IMR-90 (cell line): Measurements from ENCODE around the gene ZNF609. TPM values are rescaled to one million over a fixed set of nuclear protein-coding genes. Genes with fewer than 3 reads are reported as not detected.
A peak's percentile ranks its signal among the peaks of the same experiment; 100 is the strongest.

ENCODE experiments used
- ATAC-seq: fragments of 200-7000 bp; cut with Tn5 transposase; 2 replicates; pipeline ENCODE4 v1.9.1; 2020; ENCODE audit warnings: low read depth, mild to moderate bottlenecking, moderate library complexity
- BruUV-seq: library from RNA; stranded (reverse); fragments of 400-500 nt; replicated peaks from 2 replicates; lab custom pipeline; 2021; lab: Mats Ljungman, UMichigan
- CTCF ChIA-PET: fragments of 300-600 bp; formaldehyde crosslinking; extraction: SDS; loops from one replicate; lab custom pipeline; 2021; ENCODE audit warnings: antibody characterized with exemption; lab: Yijun Ruan, JAX
- POLR2A ChIA-PET: fragments of 300-600 bp; sonication (Branson Sonifier 250); formaldehyde crosslinking; loops from one replicate; lab custom pipeline; 2022; ENCODE audit warnings: antibody characterized with exemption; ENCODE audit not compliant: unreplicated experiment; lab: Charles Lee
- DNase-seq: peaks from one replicate; pipeline ENCODE4 v3.0.0; 2013
- H2AFZ ChIP-seq: replicated peaks from 2 replicates; pipeline ENCODE3; 2013; ENCODE audit warnings: low read length, mild to moderate bottlenecking; ENCODE audit not compliant: poor library complexity
- H2AK5ac ChIP-seq: 2 replicates; pipeline ENCODE4 v1.6.1; 2013; ENCODE audit warnings: low read depth, low read length, inconsistent platforms
- H2AK9ac ChIP-seq: replicated peaks from 2 replicates; pipeline ENCODE3; 2013; ENCODE audit warnings: mild to moderate bottlenecking, low read depth, low read length, moderate library complexity; ENCODE audit not compliant: poor library complexity
- H2BK120ac ChIP-seq: 2 replicates; pipeline ENCODE4 v1.6.1; 2013; ENCODE audit warnings: low read depth, low read length, inconsistent platforms
- H2BK15ac ChIP-seq: 3 replicates; pipeline ENCODE4 v1.6.1; 2013; ENCODE audit warnings: low read depth, low read length, inconsistent platforms
- H2BK20ac ChIP-seq: 2 replicates; pipeline ENCODE4 v1.6.1; 2013; ENCODE audit warnings: low read depth, mild to moderate bottlenecking, inconsistent platforms, low read length, moderate library complexity
- H2BK5ac ChIP-seq: 2 replicates; pipeline ENCODE4 v1.6.1; 2013; ENCODE audit warnings: mild to moderate bottlenecking, low read depth, low read length, inconsistent platforms; ENCODE audit not compliant: poor library complexity, severe bottlenecking
- H3K14ac ChIP-seq: replicated peaks from 2 replicates; pipeline ENCODE4 v1.6.1; 2013; ENCODE audit warnings: low read depth, low read length, inconsistent platforms
- H3K18ac ChIP-seq: 2 replicates; pipeline ENCODE4 v1.6.1; 2013; ENCODE audit warnings: low read depth, low read length, control low read depth
- H3K23ac ChIP-seq: 2 replicates; pipeline ENCODE4 v1.6.1; 2013; ENCODE audit warnings: low read depth, low read length, inconsistent platforms
- H3K27ac ChIP-seq: 2 replicates; pipeline ENCODE4 v1.5.1; 2013; ENCODE audit warnings: mild to moderate bottlenecking, control low read depth, low read length; ENCODE audit not compliant: insufficient read depth
- H3K27me3 ChIP-seq: 2 replicates; pipeline ENCODE4 v1.6.1; 2013; ENCODE audit warnings: low read length; ENCODE audit not compliant: control insufficient read depth, insufficient read depth
- H3K36me3 ChIP-seq: 2 replicates; pipeline ENCODE4 v1.6.1; 2013; ENCODE audit warnings: low read length, mixed read lengths; ENCODE audit not compliant: control insufficient read depth, insufficient read depth
- H3K4ac ChIP-seq: 2 replicates; pipeline ENCODE4 v1.6.1; 2013; ENCODE audit warnings: low read depth, low read length, inconsistent platforms
- H3K4me1 ChIP-seq: 2 replicates; pipeline ENCODE4 v1.6.1; 2013; ENCODE audit warnings: low read length, mixed read lengths; ENCODE audit not compliant: control insufficient read depth, insufficient read depth
- H3K4me2 ChIP-seq: 2 replicates; pipeline ENCODE4 v1.6.1; 2013; ENCODE audit warnings: low read depth, mild to moderate bottlenecking, control low read depth, low read length, moderate library complexity
- H3K4me3 ChIP-seq: 2 replicates; pipeline ENCODE4 v1.5.1; 2013; ENCODE audit warnings: low read depth, mild to moderate bottlenecking, control low read depth, low read length, moderate library complexity; ENCODE audit not compliant: insufficient read depth
- H3K56ac ChIP-seq: 2 replicates; pipeline ENCODE4 v1.6.1; 2013; ENCODE audit warnings: low read length, inconsistent platforms; ENCODE audit not compliant: insufficient read depth; ENCODE audit errors: extremely low read depth
- H3K79me1 ChIP-seq, 2 experiments: 2 replicates each; pipeline ENCODE4 v1.6.1; 2013; ENCODE audit warnings: low read length in 2 of 2, inconsistent platforms in 1 of 2, low read depth in 1 of 2
- H3K9ac ChIP-seq: 2 replicates; pipeline ENCODE4 v1.6.1; 2013; ENCODE audit warnings: low read depth, low read length, control low read depth
- H3K9me1 ChIP-seq: 2 replicates; pipeline ENCODE4 v1.6.1; 2013; ENCODE audit warnings: low read length, inconsistent platforms; ENCODE audit not compliant: insufficient read depth
- H3K9me3 ChIP-seq: 2 replicates; pipeline ENCODE4 v1.6.1; 2013; ENCODE audit warnings: low read length; ENCODE audit not compliant: control insufficient read depth, insufficient read depth
- H4K20me1 ChIP-seq: 2 replicates; pipeline ENCODE4 v1.6.1; 2013; ENCODE audit warnings: low read length, inconsistent platforms; ENCODE audit not compliant: insufficient read depth
- H4K5ac ChIP-seq: 2 replicates; pipeline ENCODE4 v1.6.1; 2013; ENCODE audit warnings: mild to moderate bottlenecking, low read depth, low read length, control low read depth
- H4K8ac ChIP-seq, 2 experiments: 2 replicates each; pipeline ENCODE4 v1.6.1; 2013; ENCODE audit warnings: low read depth in 2 of 2, low read length in 2 of 2, control low read depth in 1 of 2, inconsistent platforms in 1 of 2
- H4K91ac ChIP-seq: 2 replicates; pipeline ENCODE4 v1.6.1; 2013; ENCODE audit warnings: low read depth, low read length, inconsistent platforms; ENCODE audit not compliant: insufficient read depth
- CEBPB ChIP-seq: IDR thresholded peaks from 2 replicates; pipeline ENCODE4 v1.6.1; 2012; ENCODE audit warnings: low read depth, low read length, improper control_type of control experiment
- CHD1 ChIP-seq: IDR thresholded peaks from 2 replicates; pipeline ENCODE4 v1.6.1; 2012; ENCODE audit warnings: low read depth, low read length, improper control_type of control experiment
- FOS ChIP-seq: fragments of 150-350 bp; IDR thresholded peaks from 2 replicates; pipeline ENCODE4 v1.6.1; 2016; ENCODE audit warnings: low read depth, low read length
- MAFK ChIP-seq: IDR thresholded peaks from 2 replicates; pipeline ENCODE4 v1.6.1; 2012; ENCODE audit warnings: low read depth, low read length, improper control_type of control experiment
- MXI1 ChIP-seq: IDR thresholded peaks from 2 replicates; pipeline ENCODE4 v1.6.1; 2012; ENCODE audit warnings: low read depth, mild to moderate bottlenecking, low read length, moderate library complexity, borderline replicate concordance
- NFE2L2 ChIP-seq: fragments of 150-350 bp; IDR thresholded peaks from 2 replicates; pipeline ENCODE4 v1.6.1; 2016; ENCODE audit warnings: low read depth, mild to moderate bottlenecking, low read length
- POLR2A ChIP-seq: IDR thresholded peaks from 2 replicates; pipeline ENCODE4 v1.6.1; 2012; ENCODE audit warnings: mild to moderate bottlenecking, low read depth, low read length
- SMC3 ChIP-seq: fragments of 150-350 bp; IDR thresholded peaks from 2 replicates; pipeline ENCODE4 v1.6.1; 2016; ENCODE audit warnings: low read depth, mild to moderate bottlenecking, antibody characterized with exemption, low read length, moderate library complexity
- WGBS, 2 experiments: methylation state at CpG; one replicate each; pipeline versions ENCODE4 v1.1.5 to v1.1.7; 2013; ENCODE audit warnings: missing lambda C conversion rate in 2 of 2; ENCODE audit not compliant: insufficient read length in 1 of 2; ENCODE audit errors: extremely low coverage in 2 of 2; 5-methylcytosine and 5-hydroxymethylcytosine counted together
- dilution Hi-C: fragments of 300-500 bp; cut with HindIII; formaldehyde crosslinking; loops from one replicate; pipeline ENCODE4 v1.14.3; 2018; ENCODE audit warnings: low sequenced_read_pairs; ENCODE audit not compliant: unreplicated experiment
- in situ Hi-C: fragments of 300-500 bp; cut with MboI; formaldehyde crosslinking; loops from 3 replicates; pipeline ENCODE4 v1.14.3; 2019; ENCODE audit warnings: low sequenced_read_pairs, inconsistent platforms, mixed read lengths
- intact Hi-C: fragments of 100-400 bp; cut with micrococcal nuclease; formaldehyde crosslinking; loops from 2 replicates; pipeline ENCODE4 v1.10.0; 2022
- polyA plus RNA-seq, 3 experiments: library from polyadenylated mRNA; depleted of rRNA; stranded (reverse); fragments of >200 nt; gene quantifications; 2 replicates each; pipeline ENCODE4 v1.2.3, GENCODE V29; 2012; ENCODE audit warnings: low replicate concordance in 1 of 3
- total RNA-seq: library from RNA; depleted of rRNA; stranded (reverse); fragments of >200 nt; gene quantifications from 2 replicates; pipeline ENCODE4 v1.2.3, GENCODE V29; 2012
- TF ChIP-seq, protein P1 (sequence below): fragments of 150-350 bp; IDR thresholded peaks from 2 replicates; pipeline ENCODE4 v1.6.1; 2016; ENCODE audit warnings: low read depth, mild to moderate bottlenecking, low read length, moderate library complexity, borderline replicate concordance
- TF ChIP-seq, protein P2 (sequence below): conservative IDR thresholded peaks from 2 replicates; pipeline ENCODE4 v1.5.1; 2012; ENCODE audit warnings: mild to moderate bottlenecking, low read depth, low read length, improper control_type of control experiment

Gene ZNF609
- total and polyA plus RNA-seq, 2 of the 4 experiments (the other 2 are of a cell fraction) = 10.4 to 12.5 TPM

DNA sequence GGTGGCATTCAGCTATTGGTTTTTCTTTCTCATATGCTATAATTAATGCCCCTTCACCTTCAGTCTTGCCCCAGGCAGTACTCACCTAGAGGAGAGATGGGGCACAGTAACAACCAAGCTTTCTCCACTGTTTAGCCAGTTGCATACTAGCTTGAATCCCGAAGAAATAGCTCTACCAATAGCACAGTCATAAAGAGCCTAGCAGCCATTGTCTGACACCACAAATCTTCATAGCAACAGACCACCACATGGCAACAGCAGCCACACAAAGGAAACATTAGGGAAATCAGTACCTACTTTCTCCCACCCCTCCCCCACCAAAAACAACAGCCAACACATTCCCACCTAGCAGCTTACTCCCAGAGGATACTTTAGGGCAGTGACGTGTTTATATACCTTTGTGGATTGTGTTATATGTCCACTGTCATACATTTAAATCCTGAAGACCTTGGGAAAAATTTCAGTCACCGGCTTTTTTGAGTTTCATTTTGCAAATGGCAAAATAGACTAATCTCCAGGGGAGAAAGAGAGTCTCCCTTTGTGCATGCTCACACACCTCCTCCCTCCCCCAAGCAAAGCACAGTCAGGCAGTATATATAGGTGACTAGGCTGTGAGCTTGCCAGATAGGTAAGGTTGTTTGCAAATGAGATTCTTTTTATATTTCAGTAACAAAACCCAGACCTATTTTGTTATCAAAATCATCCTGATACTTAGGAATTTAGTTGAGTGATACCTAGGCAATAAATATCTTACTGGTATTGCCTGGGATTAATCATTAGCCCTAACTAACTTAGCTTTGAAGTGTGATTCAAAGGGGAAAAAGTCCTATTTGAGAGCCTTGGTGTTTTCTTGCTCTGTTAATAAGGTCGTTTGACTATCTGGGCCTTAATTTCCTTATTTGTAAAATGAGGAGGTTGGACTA lies 174.5 kb downstream of the ZNF609 start:
- Histone ChIP-seq H3K23ac (no peak overlapping the region; the same call in 1 of the 2 replicates), H2AK5ac (0 out of 2 replicates have a peak overlapping the region, but pooled peaks have one; percentile 56), H2BK5ac (peak overlapping the region; percentile 55), H4K5ac (0 out of 2 replicates have a peak overlapping the region, but pooled peaks have one; percentile 44), H3K4me2 (peak overlapping the region; percentile 32), H3K4ac (0 out of 2 replicates have a peak overlapping the region, but pooled peaks have one; percentile 4), H2BK120ac (no peak overlapping the region), H3K9ac (no peak overlapping the region), H3K56ac (no peak overlapping the region), H3K36me3 (peaks cover 9% of the 10 kb centered on the region), H3K4me1 (peaks cover 16% of the 10 kb centered on the region), H2AFZ (no peak overlapping the region), H4K8ac (peak overlapping the region in 1 of 2 experiments; percentile 16; a peak in 2 of 4 replicates), H3K27me3 (no peaks in the 10 kb centered on the region), H2BK20ac (no peak overlapping the region; the same call in 1 of the 2 replicates), H3K14ac (peak overlapping the region; percentile 5; the same call in 1 of the 2 replicates), H3K27ac (peak overlapping the region; percentile 20; the same call in 1 of the 2 replicates), H2BK15ac (peak overlapping the region; percentile 50; the same call in 1 of the 3 replicates), H3K9me3 (no peaks in the 10 kb centered on the region), H2AK9ac (no peak overlapping the region), H3K9me1 (peaks cover 4% of the 10 kb centered on the region; the same call in 1 of the 2 replicates), H3K79me1 (peaks cover 49 to 76% of the 10 kb centered on the region in 2 experiments), H3K4me3 (no peak overlapping the region), H4K20me1 (peaks cover 21% of the 10 kb centered on the region; the same call in 1 of the 2 replicates), H3K18ac (peak overlapping the region; percentile 24; the same call in 1 of the 2 replicates), H4K91ac (peak overlapping the region; percentile 34)
- TF ChIP-seq, protein P1, sequence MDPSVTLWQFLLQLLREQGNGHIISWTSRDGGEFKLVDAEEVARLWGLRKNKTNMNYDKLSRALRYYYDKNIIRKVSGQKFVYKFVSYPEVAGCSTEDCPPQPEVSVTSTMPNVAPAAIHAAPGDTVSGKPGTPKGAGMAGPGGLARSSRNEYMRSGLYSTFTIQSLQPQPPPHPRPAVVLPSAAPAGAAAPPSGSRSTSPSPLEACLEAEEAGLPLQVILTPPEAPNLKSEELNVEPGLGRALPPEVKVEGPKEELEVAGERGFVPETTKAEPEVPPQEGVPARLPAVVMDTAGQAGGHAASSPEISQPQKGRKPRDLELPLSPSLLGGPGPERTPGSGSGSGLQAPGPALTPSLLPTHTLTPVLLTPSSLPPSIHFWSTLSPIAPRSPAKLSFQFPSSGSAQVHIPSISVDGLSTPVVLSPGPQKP = no peak
- TF ChIP-seq NFE2L2 (no peak), FOS (no peak), MAFK (no peak), SMC3 (no peak), CEBPB (no peak), POLR2A (no peak), CHD1 (no peak), MXI1 (no peak)
- TF ChIP-seq, protein P2, sequence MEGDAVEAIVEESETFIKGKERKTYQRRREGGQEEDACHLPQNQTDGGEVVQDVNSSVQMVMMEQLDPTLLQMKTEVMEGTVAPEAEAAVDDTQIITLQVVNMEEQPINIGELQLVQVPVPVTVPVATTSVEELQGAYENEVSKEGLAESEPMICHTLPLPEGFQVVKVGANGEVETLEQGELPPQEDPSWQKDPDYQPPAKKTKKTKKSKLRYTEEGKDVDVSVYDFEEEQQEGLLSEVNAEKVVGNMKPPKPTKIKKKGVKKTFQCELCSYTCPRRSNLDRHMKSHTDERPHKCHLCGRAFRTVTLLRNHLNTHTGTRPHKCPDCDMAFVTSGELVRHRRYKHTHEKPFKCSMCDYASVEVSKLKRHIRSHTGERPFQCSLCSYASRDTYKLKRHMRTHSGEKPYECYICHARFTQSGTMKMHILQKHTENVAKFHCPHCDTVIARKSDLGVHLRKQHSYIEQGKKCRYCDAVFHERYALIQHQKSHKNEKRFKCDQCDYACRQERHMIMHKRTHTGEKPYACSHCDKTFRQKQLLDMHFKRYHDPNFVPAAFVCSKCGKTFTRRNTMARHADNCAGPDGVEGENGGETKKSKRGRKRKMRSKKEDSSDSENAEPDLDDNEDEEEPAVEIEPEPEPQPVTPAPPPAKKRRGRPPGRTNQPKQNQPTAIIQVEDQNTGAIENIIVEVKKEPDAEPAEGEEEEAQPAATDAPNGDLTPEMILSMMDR = no peak
- dilution Hi-C loops = no loop called here
- intact Hi-C loops = no loop called here
- 50% methylated on average over 1 of the region's 4 CpGs; no CpG with 5 or more reads in 1 of the 2 experiments for WGBS, 2 experiments
- DNase-seq (no peak), ATAC-seq (no peak)
- ChIA-PET CTCF (interaction anchor here (1.9 kb wide), 1 partner anchor 10 kb away, joined by 6 read pairs; no protein-coding TSS in a partner anchor), POLR2A (no interaction called here)
- no TSS peak for BruUV-seq
- in situ Hi-C loops = no loop called here
